Erythroblast (primary cell): ENCODE measurements around the gene LMCD1.
A peak's percentile ranks its signal among the peaks of the same experiment; 100 is the strongest.

ENCODE experiments used
- DNase-seq, 2 experiments: peaks; one replicate each; lab custom pipeline; 2025; lab: John Stamatoyannopoulos, UW
- GATA1 ChIP-seq: IDR thresholded peaks from 2 replicates; pipeline ENCODE4 v1.6.1; 2011; ENCODE audit warnings: low read depth, mild to moderate bottlenecking, control low read depth, low read length, moderate library complexity
- POLR2A ChIP-seq: IDR thresholded peaks from 2 replicates; pipeline ENCODE4 v1.6.1; 2011; ENCODE audit warnings: mild to moderate bottlenecking, low read length

Gene LMCD1

GRCh38 chr3:8559351-8559750, 57.7 kb downstream of the LMCD1 start:
- TF ChIP-seq POLR2A (no peak), GATA1 (no peak)
- no peak for DNase-seq

- TF ChIP-seq POLR2A (no peak), GATA1 (no peak)
- DNase-seq = peak; percentile 11 to 31
Observed at GRCh38 chr3:8560366-8561007, 58.9 kb downstream of the LMCD1 start.

GRCh38 chr3:8561370-8561769, 59.7 kb downstream of the LMCD1 start:
- no peak for DNase-seq
- TF ChIP-seq POLR2A (no peak), GATA1 (no peak)

GRCh38 chr3:8562081-8562595, 60.5 kb downstream of the LMCD1 start:
- DNase-seq = no peak
- TF ChIP-seq GATA1 (no peak), POLR2A (no peak)

GRCh38 chr3:8563146-8563545, 61.5 kb downstream of the LMCD1 start:
- TF ChIP-seq GATA1 (no peak), POLR2A (no peak)
- no peak for DNase-seq

- TF ChIP-seq POLR2A = no peak
- TF ChIP-seq GATA1 = no peak
- no peak for DNase-seq
Observed at GRCh38 chr3:8563597-8563996, 62.0 kb downstream of the LMCD1 start.

- no peak for DNase-seq
- TF ChIP-seq GATA1 (no peak), POLR2A (no peak)
Observed at GRCh38 chr3:8565376-8565775, 63.8 kb downstream of the LMCD1 start.

- no peak for DNase-seq
- TF ChIP-seq GATA1 = no peak
- TF ChIP-seq POLR2A = no peak
Observed at GRCh38 chr3:8567784-8568575, 66.4 kb downstream of the LMCD1 start.

- no peak for DNase-seq
- TF ChIP-seq GATA1 = no peak
Observed at GRCh38 chr3:8571256-8571655, 69.6 kb downstream of the LMCD1 start.

- DNase-seq = no peak
- no peak for TF ChIP-seq POLR2A
- TF ChIP-seq GATA1 = no peak
Observed at GRCh38 chr3:8573342-8573926, 71.8 kb downstream of the LMCD1 start.

GRCh38 chr3:8574040-8574669, 72.5 kb downstream of the LMCD1 start:
- DNase-seq = no peak
- TF ChIP-seq POLR2A (no peak), GATA1 (no peak)

- no peak for DNase-seq
- TF ChIP-seq POLR2A (no peak), GATA1 (no peak)
Observed at GRCh38 chr3:8574670-8575322, 73.2 kb downstream of the LMCD1 start.

GRCh38 chr3:8575364-8576104, 73.9 kb downstream of the LMCD1 start:
- DNase-seq = no peak
- TF ChIP-seq GATA1 (no peak), POLR2A (no peak)
